Central memory CD8-positive, alpha-beta T cell (primary cell): ENCODE data around the gene HBQ1.
A peak's percentile ranks its signal among the peaks of the same experiment; 100 is the strongest.
"Not testable (repeated sequence)": the region's sequence is repeated elsewhere in the genome, so short reads cannot be mapped to it uniquely, and the experiment has no call there.

Experiments used
- ATAC-seq: fragments of 150-1000 bp; cut with Tn5 transposase; replicated peaks from 2 replicates; pipeline ENCODE4 v1.10.0; 2022; ENCODE audit warnings: mild to moderate bottlenecking, moderate FRiP score, moderate number of reproducible peaks; ENCODE audit not compliant: poor library complexity, severe bottlenecking; ENCODE audit errors: extremely low read depth
- DNase-seq, 2 donors: peaks; one replicate each; pipeline ENCODE4 v3.0.0; 2021; ENCODE audit warnings: low spot score in 2 of 2
- H3K27ac Mint-ChIP-seq: one replicate; pipeline ENCODE4 v1.8.0; 2022; ENCODE audit warnings: low read depth, mild to moderate bottlenecking, moderate library complexity, mixed read lengths
- H3K27me3 Mint-ChIP-seq: one replicate; pipeline ENCODE4 v1.8.0; 2022; ENCODE audit warnings: mixed read lengths
- H3K36me3 Mint-ChIP-seq: one replicate; pipeline ENCODE4 v1.8.0; 2022; ENCODE audit warnings: mild to moderate bottlenecking, moderate library complexity, mixed read lengths; ENCODE audit not compliant: insufficient read depth
- H3K4me1 Mint-ChIP-seq: one replicate; pipeline ENCODE4 v1.8.0; 2022; ENCODE audit warnings: mixed read lengths
- H3K4me3 Mint-ChIP-seq: one replicate; pipeline ENCODE4 v1.8.0; 2022; ENCODE audit warnings: mild to moderate bottlenecking, moderate library complexity, mixed read lengths
- H3K9me3 Mint-ChIP-seq: one replicate; pipeline ENCODE4 v1.8.0; 2022; ENCODE audit warnings: mixed read lengths

Gene HBQ1

GRCh38 chr16:173928-174769 lies 6.1 kb upstream of the HBQ1 start:
- H3K27ac Mint-ChIP-seq, ATAC-seq, H3K9me3 Mint-ChIP-seq, H3K36me3 Mint-ChIP-seq, DNase-seq, H3K4me1 Mint-ChIP-seq: not testable (repeated sequence)
- Mint-ChIP-seq H3K4me3 (peak overlapping the region; percentile 38), H3K27me3 (peaks cover 74% of the 10 kb centered on the region)

DNA sequence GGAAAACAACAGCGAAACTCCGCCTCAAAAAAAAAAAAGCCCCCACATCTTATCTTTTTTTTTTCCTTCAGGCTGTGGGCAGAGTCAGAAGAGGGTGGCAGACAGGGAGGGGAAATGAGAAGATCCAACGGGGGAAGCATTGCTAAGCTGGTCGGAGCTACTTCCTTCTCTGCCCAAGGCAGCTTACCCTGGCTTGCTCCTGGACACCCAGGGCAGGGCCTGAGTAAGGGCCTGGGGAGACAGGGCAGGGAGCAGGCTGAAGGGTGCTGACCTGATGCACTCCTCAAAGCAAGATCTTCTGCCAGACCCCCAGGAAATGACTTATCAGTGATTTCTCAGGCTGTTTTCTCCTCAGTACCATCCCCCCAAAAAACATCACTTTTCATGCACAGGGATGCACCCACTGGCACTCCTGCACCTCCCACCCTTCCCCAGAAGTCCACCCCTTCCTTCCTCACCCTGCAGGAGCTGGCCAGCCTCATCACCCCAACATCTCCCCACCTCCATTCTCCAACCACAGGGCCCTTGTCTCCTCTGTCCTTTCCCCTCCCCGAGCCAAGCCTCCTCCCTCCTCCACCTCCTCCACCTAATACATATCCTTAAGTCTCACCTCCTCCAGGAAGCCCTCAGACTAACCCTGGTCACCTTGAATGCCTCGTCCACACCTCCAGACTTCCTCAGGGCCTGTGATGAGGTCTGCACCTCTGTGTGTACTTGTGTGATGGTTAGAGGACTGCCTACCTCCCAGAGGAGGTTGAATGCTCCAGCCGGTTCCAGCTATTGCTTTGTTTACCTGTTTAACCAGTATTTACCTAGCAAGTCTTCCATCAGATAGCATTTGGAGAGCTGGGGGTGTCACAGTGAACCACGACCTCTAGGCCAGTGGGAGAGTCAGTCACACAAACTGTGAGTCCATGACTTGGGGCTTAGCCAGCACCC lies 5.0 kb upstream of the HBQ1 start:
- peaks cover 63% of the 10 kb centered on the region for H3K27me3 Mint-ChIP-seq
- DNase-seq (no peak), ATAC-seq (no peak)
- H3K27ac Mint-ChIP-seq = no peak overlapping the region
- no peaks in the 10 kb centered on the region for H3K4me1 Mint-ChIP-seq
- no peaks in the 10 kb centered on the region for H3K36me3 Mint-ChIP-seq
- H3K9me3 Mint-ChIP-seq = no peaks in the 10 kb centered on the region
- H3K4me3 Mint-ChIP-seq = peak overlapping the region; percentile 38

DNA sequence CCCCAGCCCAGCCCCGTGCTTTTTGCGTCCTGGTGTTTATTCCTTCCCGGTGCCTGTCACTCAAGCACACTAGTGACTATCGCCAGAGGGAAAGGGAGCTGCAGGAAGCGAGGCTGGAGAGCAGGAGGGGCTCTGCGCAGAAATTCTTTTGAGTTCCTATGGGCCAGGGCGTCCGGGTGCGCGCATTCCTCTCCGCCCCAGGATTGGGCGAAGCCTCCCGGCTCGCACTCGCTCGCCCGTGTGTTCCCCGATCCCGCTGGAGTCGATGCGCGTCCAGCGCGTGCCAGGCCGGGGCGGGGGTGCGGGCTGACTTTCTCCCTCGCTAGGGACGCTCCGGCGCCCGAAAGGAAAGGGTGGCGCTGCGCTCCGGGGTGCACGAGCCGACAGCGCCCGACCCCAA lies 4.3 kb upstream of the HBQ1 start:
- H3K4me3 Mint-ChIP-seq, H3K36me3 Mint-ChIP-seq, H3K4me1 Mint-ChIP-seq, H3K27ac Mint-ChIP-seq, H3K9me3 Mint-ChIP-seq, DNase-seq: not testable (repeated sequence)
- ATAC-seq = peak; percentile 11
- peaks cover 56% of the 10 kb centered on the region for H3K27me3 Mint-ChIP-seq

DNA sequence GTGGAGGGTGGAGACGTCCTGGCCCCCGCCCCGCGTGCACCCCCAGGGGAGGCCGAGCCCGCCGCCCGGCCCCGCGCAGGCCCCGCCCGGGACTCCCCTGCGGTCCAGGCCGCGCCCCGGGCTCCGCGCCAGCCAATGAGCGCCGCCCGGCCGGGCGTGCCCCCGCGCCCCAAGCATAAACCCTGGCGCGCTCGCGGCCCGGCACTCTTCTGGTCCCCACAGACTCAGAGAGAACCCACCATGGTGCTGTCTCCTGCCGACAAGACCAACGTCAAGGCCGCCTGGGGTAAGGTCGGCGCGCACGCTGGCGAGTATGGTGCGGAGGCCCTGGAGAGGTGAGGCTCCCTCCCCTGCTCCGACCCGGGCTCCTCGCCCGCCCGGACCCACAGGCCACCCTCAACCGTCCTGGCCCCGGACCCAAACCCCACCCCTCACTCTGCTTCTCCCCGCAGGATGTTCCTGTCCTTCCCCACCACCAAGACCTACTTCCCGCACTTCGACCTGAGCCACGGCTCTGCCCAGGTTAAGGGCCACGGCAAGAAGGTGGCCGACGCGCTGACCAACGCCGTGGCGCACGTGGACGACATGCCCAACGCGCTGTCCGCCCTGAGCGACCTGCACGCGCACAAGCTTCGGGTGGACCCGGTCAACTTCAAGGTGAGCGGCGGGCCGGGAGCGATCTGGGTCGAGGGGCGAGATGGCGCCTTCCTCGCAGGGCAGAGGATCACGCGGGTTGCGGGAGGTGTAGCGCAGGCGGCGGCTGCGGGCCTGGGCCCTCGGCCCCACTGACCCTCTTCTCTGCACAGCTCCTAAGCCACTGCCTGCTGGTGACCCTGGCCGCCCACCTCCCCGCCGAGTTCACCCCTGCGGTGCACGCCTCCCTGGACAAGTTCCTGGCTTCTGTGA lies 3.5 kb upstream of the HBQ1 start, which contains the start of gene HBA1:
Gene HBA1, plus strand, starts transcription at position 204 of the 906 bp plus-strand sequence. Its CDS starts 37 bp downstream, at position 241.
- not testable (repeated sequence) for H3K4me1 Mint-ChIP-seq
- ATAC-seq = peak; percentile 16

DNA sequence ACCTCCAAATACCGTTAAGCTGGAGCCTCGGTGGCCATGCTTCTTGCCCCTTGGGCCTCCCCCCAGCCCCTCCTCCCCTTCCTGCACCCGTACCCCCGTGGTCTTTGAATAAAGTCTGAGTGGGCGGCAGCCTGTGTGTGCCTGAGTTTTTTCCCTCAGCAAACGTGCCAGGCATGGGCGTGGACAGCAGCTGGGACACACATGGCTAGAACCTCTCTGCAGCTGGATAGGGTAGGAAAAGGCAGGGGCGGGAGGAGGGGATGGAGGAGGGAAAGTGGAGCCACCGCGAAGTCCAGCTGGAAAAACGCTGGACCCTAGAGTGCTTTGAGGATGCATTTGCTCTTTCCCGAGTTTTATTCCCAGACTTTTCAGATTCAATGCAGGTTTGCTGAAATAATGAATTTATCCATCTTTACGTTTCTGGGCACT lies 2.9 kb upstream of the HBQ1 start:
- H3K36me3 Mint-ChIP-seq = peaks cover 2% of the 10 kb centered on the region
- DNase-seq (no peak), ATAC-seq (no peak)
- H3K4me1 Mint-ChIP-seq = no peaks in the 10 kb centered on the region
- no peaks in the 10 kb centered on the region for H3K9me3 Mint-ChIP-seq
- no peak overlapping the region for H3K27ac Mint-ChIP-seq
- peaks cover 43% of the 10 kb centered on the region for H3K27me3 Mint-ChIP-seq
- H3K4me3 Mint-ChIP-seq = peak overlapping the region; percentile 13

More for the DNA sequence above, 3.5 kb upstream of the HBQ1 start, which contains the start of gene HBA1:
- Mint-ChIP-seq H3K4me3 (peak within 1 kb of the TSS; percentile 13), H3K27me3 (peaks cover 49% of the 10 kb centered on the region)
- not testable (repeated sequence) for DNase-seq, H3K27ac Mint-ChIP-seq, H3K36me3 Mint-ChIP-seq, H3K9me3 Mint-ChIP-seq

GRCh38 chr16:177981-178667 lies 2.1 kb upstream of the HBQ1 start:
- peaks cover 43% of the 10 kb centered on the region for H3K27me3 Mint-ChIP-seq
- H3K9me3 Mint-ChIP-seq = no peaks in the 10 kb centered on the region
- H3K36me3 Mint-ChIP-seq = peaks cover 2% of the 10 kb centered on the region
- DNase-seq = no peak
- H3K4me1 Mint-ChIP-seq = no peaks in the 10 kb centered on the region
- H3K27ac Mint-ChIP-seq = no peak overlapping the region
- no peak for ATAC-seq
- H3K4me3 Mint-ChIP-seq = peak overlapping the region; percentile 13

DNA sequence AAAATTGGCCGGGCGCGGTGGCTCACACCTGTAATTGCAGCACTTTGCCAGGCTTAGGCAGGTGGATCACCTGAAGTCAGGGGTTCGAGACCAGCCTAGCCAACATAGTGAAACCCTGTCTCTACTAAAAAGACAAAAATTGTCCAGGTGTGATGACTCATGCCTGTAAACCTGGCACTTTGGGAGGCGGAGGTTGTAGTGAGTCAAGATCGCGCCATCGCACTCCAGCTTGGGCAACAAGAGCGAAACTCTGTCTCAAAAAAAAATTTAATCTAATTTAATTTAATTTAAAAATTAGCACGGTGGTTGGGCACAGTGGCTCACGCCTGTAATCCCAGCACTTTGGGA lies 1.6 kb upstream of the HBQ1 start:
- peaks cover 38% of the 10 kb centered on the region for H3K27me3 Mint-ChIP-seq
- no peak overlapping the region for H3K27ac Mint-ChIP-seq
- no peak for ATAC-seq
- H3K4me1 Mint-ChIP-seq = no peaks in the 10 kb centered on the region
- no peak for DNase-seq
- H3K9me3 Mint-ChIP-seq = no peaks in the 10 kb centered on the region
- H3K36me3 Mint-ChIP-seq = peaks cover 2% of the 10 kb centered on the region
- H3K4me3 Mint-ChIP-seq = no peak overlapping the region

GRCh38 chr16:179211-180092 lies 807 bp upstream of the HBQ1 start:
- Mint-ChIP-seq H3K27me3 (peaks cover 30% of the 10 kb centered on the region), H3K27ac (no peak overlapping the region), H3K4me1 (no peaks in the 10 kb centered on the region), H3K4me3 (peak overlapping the region; percentile 48), H3K9me3 (no peaks in the 10 kb centered on the region), H3K36me3 (peaks cover 3% of the 10 kb centered on the region)
- DNase-seq (no peak), ATAC-seq (no peak)

- peaks cover 16% of the 10 kb centered on the region for H3K27me3 Mint-ChIP-seq
- no peaks in the 10 kb centered on the region for H3K9me3 Mint-ChIP-seq
- peak; percentile 82 for ATAC-seq
- H3K4me3 Mint-ChIP-seq = peak overlapping the region; percentile 41
- no peak overlapping the region for H3K27ac Mint-ChIP-seq
- DNase-seq = peak in 1 of 2 donors; percentile 23
- H3K4me1 Mint-ChIP-seq = no peaks in the 10 kb centered on the region
- H3K36me3 Mint-ChIP-seq = peaks cover 7% of the 10 kb centered on the region
Observed at GRCh38 chr16:180681-181564, 664 bp downstream of the HBQ1 start.

GRCh38 chr16:181565-182021 lies 1.3 kb downstream of the HBQ1 start:
- Mint-ChIP-seq H3K36me3 (peaks cover 7% of the 10 kb centered on the region), H3K4me3 (no peak overlapping the region), H3K9me3 (no peaks in the 10 kb centered on the region), H3K27me3 (peaks cover 16% of the 10 kb centered on the region), H3K4me1 (no peaks in the 10 kb centered on the region), H3K27ac (no peak overlapping the region)
- peak; percentile 76 to 88 for DNase-seq
- ATAC-seq = no peak
